ENCODE results near the gene TPRKB.
"Not testable (repeated sequence)": the region's sequence is repeated elsewhere in the genome, so short reads cannot be mapped to it uniquely, and the experiment has no call there.

TPRKB gene

DNA sequence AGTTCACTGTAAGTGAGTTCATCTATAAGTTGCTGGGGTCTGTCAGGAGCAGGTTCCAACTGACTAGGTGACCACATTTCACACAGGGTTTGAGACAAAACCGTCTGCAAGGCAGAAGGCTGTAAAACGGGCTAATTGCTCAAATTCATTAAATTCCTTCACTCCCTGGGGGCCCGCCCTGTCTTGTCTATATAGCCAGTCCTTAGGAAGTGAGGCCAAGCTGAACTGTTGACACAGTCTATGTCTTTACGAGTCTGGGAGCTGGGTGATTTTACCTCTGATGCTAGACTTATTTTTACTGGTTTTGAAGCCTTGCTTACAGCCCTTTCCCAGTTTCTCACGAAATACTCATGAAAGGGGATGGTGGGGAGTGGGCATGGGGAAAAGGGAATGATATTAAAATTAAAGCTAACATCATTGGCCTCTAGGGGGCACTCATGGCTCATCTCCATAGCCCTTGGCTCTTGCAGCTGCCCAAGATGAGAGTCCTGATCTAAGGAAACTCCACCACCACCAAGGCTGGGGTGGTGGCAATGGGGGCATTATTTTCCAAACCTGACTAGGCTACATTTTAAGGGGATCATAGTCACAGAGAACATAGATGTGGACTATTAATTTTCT, 57.1 kb downstream of the TPRKB start:
- not testable (repeated sequence) for H3K9ac ChIP-seq (ENCODE audit: low read length)

More for the DNA sequence above, 57.1 kb downstream of the TPRKB start:
- not testable (repeated sequence) for H3K36me3 ChIP-seq (ENCODE audit: control insufficient read depth, insufficient read depth, low read length); H3K27me3 ChIP-seq (ENCODE audit: control insufficient read depth, insufficient read depth, low read length); H3K9me3 ChIP-seq (ENCODE audit: control insufficient read depth, insufficient read depth, low read depth, low read length); H3K4me3 ChIP-seq (ENCODE audit: low read depth, low read length); H3K27ac ChIP-seq (ENCODE audit: low read depth, low read length); H3K4me1 ChIP-seq (ENCODE audit: control insufficient read depth, insufficient read depth, low read length)
